Activated T-helper 1 cell treated with Interleukin-2 at 50 U/mL for 16 hours (primary cell): ENCODE data around the gene ALG9.
"Not testable (repeated sequence)": the region's sequence is repeated elsewhere in the genome, so short reads cannot be mapped to it uniquely, and the experiment has no call there.

ENCODE experiments used
- DNase-seq: peaks from one replicate; pipeline ENCODE4 v3.0.0-alpha.2; 2020; ENCODE audit warnings: low read depth

Gene ALG9

GRCh38 chr11:111795334-111795985 is 75.9 kb downstream of the ALG9 start:
- no peak for DNase-seq

- DNase-seq = no peak
Observed at GRCh38 chr11:111793863-111794262, 77.5 kb downstream of the ALG9 start.

GRCh38 chr11:111792955-111793500 is 78.4 kb downstream of the ALG9 start:
- no peak for DNase-seq

GRCh38 chr11:111792314-111792713 is 79.1 kb downstream of the ALG9 start:
- no peak for DNase-seq

- no peak for DNase-seq
Observed at GRCh38 chr11:111788464-111788863, 82.9 kb downstream of the ALG9 start.

GRCh38 chr11:111788051-111788450 is 83.3 kb downstream of the ALG9 start:
- DNase-seq = no peak

GRCh38 chr11:111785886-111786412 is 85.4 kb downstream of the ALG9 start:
- no peak for DNase-seq

GRCh38 chr11:111785076-111785475 is 86.3 kb downstream of the ALG9 start:
- no peak for DNase-seq

- not testable (repeated sequence) for DNase-seq
Observed at GRCh38 chr11:111784311-111784710, 87.1 kb downstream of the ALG9 start.

GRCh38 chr11:111782109-111782741 is 89.2 kb downstream of the ALG9 start:
- no peak for DNase-seq

GRCh38 chr11:111779118-111779517 is 92.3 kb downstream of the ALG9 start:
- no peak for DNase-seq

GRCh38 chr11:111778047-111778558 is 93.3 kb downstream of the ALG9 start:
- no peak for DNase-seq

GRCh38 chr11:111777094-111778046 is 94.0 kb downstream of the ALG9 start:
- DNase-seq = no peak

- no peak for DNase-seq
Observed at GRCh38 chr11:111776398-111777093, 94.8 kb downstream of the ALG9 start.

GRCh38 chr11:111774955-111775710 is 96.2 kb downstream of the ALG9 start:
- no peak for DNase-seq

- DNase-seq = no peak
Observed at GRCh38 chr11:111772535-111772934, 98.8 kb downstream of the ALG9 start.

- not testable (repeated sequence) for DNase-seq
Observed at GRCh38 chr11:111771205-111771604, 100.2 kb downstream of the ALG9 start.

GRCh38 chr11:111770581-111771134 is 100.7 kb downstream of the ALG9 start:
- DNase-seq = no peak

GRCh38 chr11:111766834-111767142 is 104.6 kb downstream of the ALG9 start:
- DNase-seq = no peak
